Uterus (tissue), 2 donors: ENCODE measurements around the gene NR3C2.

ENCODE experiments used
- CTCF ChIP-seq, 4 experiments: fragments of 200-600 bp in 2 of 4; fragments of 450-650 bp in 2 of 4; sonication (generic) in 2 of 4; IDR thresholded peaks; one replicate each; pipeline ENCODE4 v1.5.1; 2016 to 2019; ENCODE audit warnings: antibody characterized with exemption in 4 of 4, mild to moderate bottlenecking in 2 of 4, moderate library complexity in 1 of 4
- POLR2A ChIP-seq, 2 donors: fragments of 450-650 bp; IDR thresholded peaks; one replicate each; pipeline ENCODE4 v1.6.1; 2016; ENCODE audit warnings: antibody characterized with exemption in 2 of 2, mild to moderate bottlenecking in 1 of 2, moderate library complexity in 1 of 2

- TF ChIP-seq CTCF (IDR thresholded peaks at IDR 0.05): no peak
- no peak for TF ChIP-seq POLR2A (IDR thresholded peaks at IDR 0.05)
Measured at GRCh38 chr4:148164557-148164956, 277.7 kb downstream of the NR3C2 start.
